HFFc6 (cell line): ENCODE measurements around the gene RIOX2. TPM values are rescaled to one million over a fixed set of nuclear protein-coding genes. Genes with fewer than 3 reads are reported as not detected.

Experiments
- DNase-seq: peaks from one replicate; pipeline ENCODE4 v3.0.0-alpha.2; 2018
- H3K27ac Mint-ChIP-seq: 2 replicates; pipeline ENCODE4 v1.8.0; 2020; ENCODE audit warnings: mild to moderate bottlenecking, mixed read lengths
- H3K27me3 Mint-ChIP-seq: 2 replicates; pipeline ENCODE4 v1.8.0; 2021; ENCODE audit warnings: mild to moderate bottlenecking, moderate library complexity, mixed read lengths; ENCODE audit not compliant: insufficient read depth
- H3K36me3 Mint-ChIP-seq: 2 replicates; pipeline ENCODE4 v1.8.0; 2021; ENCODE audit warnings: low read depth, mixed read lengths
- H3K4me1 Mint-ChIP-seq: 2 replicates; pipeline ENCODE4 v1.8.0; 2020; ENCODE audit warnings: low read depth, mixed read lengths
- H3K4me3 Mint-ChIP-seq: 2 replicates; pipeline ENCODE4 v1.8.0; 2020; ENCODE audit warnings: mild to moderate bottlenecking, moderate library complexity, mixed read lengths
- H3K9me3 Mint-ChIP-seq: 2 replicates; pipeline ENCODE4 v1.8.0; 2020; ENCODE audit warnings: mild to moderate bottlenecking, mixed read lengths
- CTCF ChIP-seq: fragments of 200-600 bp; sonication (generic); IDR thresholded peaks from 2 replicates; pipeline ENCODE4 v1.5.0; 2021; ENCODE audit warnings: antibody characterized with exemption, mild to moderate bottlenecking
- total RNA-seq, 6 experiments: library from RNA; stranded (reverse); fragmentation: NEBNext Ultra II Directional; extraction: Animal tissue kit (Norgen Biotek cat#: 25700); gene quantifications; 2 replicates in 1 of 6; 3 replicates in 5 of 6; pipeline ENCODE4 v1.2.3, GENCODE V29; 2021

The RIOX2 gene
- total RNA-seq, 6 experiments from 2014 or later = 27.3 to 38.4 (median 31.3) TPM

DNA sequence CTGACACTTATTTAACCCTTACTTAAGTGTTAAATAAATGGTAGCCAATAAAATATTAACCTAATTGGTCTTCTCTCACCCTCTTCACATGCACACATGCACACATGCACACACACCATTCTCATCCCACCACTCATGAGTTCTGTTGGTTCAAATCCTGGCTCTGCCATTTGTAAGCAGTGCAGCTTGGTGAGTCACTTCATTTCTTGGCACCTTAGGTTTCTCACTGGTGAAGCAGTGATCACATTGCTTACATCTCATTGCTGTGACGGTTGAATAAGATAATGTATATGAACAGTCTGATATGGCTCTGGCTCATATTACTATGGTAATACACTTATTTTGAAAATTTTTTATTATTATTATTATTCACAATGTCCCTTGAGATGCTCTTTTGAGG lies 33.8 kb downstream of the RIOX2 start:
- Mint-ChIP-seq H3K27me3 (no peaks in the 10 kb centered on the region; the same call in 1 of the 2 replicates), H3K4me3 (no peak overlapping the region)
- DNase-seq = no peak

GRCh38 chr3:97937205-97937604 lies 35.0 kb downstream of the RIOX2 start:
- no peak for DNase-seq
- Mint-ChIP-seq H3K4me3 (no peak overlapping the region), H3K36me3 (peaks cover 11% of the 10 kb centered on the region), H3K27me3 (no peaks in the 10 kb centered on the region; the same call in 1 of the 2 replicates), H3K9me3 (no peaks in the 10 kb centered on the region), H3K4me1 (peaks cover 7% of the 10 kb centered on the region; the same call in 1 of the 2 replicates), H3K27ac (no peak overlapping the region)
- TF ChIP-seq CTCF = no peak

More for the DNA sequence above, 33.8 kb downstream of the RIOX2 start:
- no peaks in the 10 kb centered on the region for H3K9me3 Mint-ChIP-seq
- peaks cover 11% of the 10 kb centered on the region for H3K36me3 Mint-ChIP-seq
- TF ChIP-seq CTCF = no peak
- H3K4me1 Mint-ChIP-seq = peaks cover 7% of the 10 kb centered on the region; the same call in 1 of the 2 replicates
- H3K27ac Mint-ChIP-seq = no peak overlapping the region

GRCh38 chr3:97935842-97936241 lies 36.4 kb downstream of the RIOX2 start:
- H3K9me3 Mint-ChIP-seq = no peaks in the 10 kb centered on the region
- no peak overlapping the region for H3K4me3 Mint-ChIP-seq
- H3K36me3 Mint-ChIP-seq = peaks cover 18% of the 10 kb centered on the region
- no peak for DNase-seq
- peaks cover 7% of the 10 kb centered on the region; the same call in 1 of the 2 replicates for H3K4me1 Mint-ChIP-seq
- peak overlapping the region; percentile 20; the same call in 1 of the 2 replicates for H3K27ac Mint-ChIP-seq
- H3K27me3 Mint-ChIP-seq = no peaks in the 10 kb centered on the region; the same call in 1 of the 2 replicates
- no peak for TF ChIP-seq CTCF

DNA sequence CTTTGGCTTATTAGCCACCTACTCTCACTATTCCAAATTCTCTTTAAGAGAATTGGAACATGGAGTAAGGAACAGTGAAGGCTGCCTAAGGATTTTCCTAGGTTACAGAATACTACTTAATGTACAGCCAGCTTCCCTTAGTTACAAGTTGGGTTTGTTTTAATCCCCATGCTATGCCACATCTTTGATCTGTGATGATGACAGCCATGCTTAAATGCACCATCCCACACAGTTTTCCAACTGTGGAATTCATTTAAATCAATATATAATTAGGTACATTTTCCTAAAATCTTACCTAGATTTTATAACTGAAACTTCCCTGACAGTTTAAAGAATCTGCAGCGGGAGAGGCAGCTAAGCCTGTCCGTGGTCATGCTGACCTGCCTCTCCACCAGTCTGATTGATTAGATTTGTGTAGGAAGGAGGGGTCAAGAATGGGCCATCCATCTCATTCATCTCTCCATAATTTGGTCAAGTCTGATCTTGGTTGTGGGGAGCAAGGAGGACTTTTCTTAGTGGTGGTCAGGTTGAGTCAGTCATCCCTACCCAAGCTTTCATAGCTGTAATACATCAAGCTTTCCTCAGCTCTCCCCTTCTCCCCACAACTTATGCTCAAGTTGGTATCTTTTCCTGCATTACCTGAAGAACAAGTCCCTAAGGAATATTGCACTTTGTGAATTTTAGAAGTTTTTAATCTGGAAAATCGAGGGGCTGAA lies 37.1 kb downstream of the RIOX2 start:
- no peak overlapping the region for H3K4me3 Mint-ChIP-seq
- H3K9me3 Mint-ChIP-seq = no peaks in the 10 kb centered on the region
- peaks cover 25% of the 10 kb centered on the region for H3K36me3 Mint-ChIP-seq
- H3K27ac Mint-ChIP-seq = no peak overlapping the region
- H3K4me1 Mint-ChIP-seq = peaks cover 7% of the 10 kb centered on the region; the same call in 1 of the 2 replicates
- TF ChIP-seq CTCF = no peak
- H3K27me3 Mint-ChIP-seq = no peaks in the 10 kb centered on the region; the same call in 1 of the 2 replicates
- DNase-seq = no peak

GRCh38 chr3:97932387-97932801 lies 39.8 kb downstream of the RIOX2 start:
- H3K27ac Mint-ChIP-seq = peak overlapping the region; percentile 16; the same call in 1 of the 2 replicates
- peaks cover 13% of the 10 kb centered on the region for H3K4me1 Mint-ChIP-seq
- TF ChIP-seq CTCF = no peak
- H3K36me3 Mint-ChIP-seq = peaks cover 23% of the 10 kb centered on the region
- no peak for DNase-seq
- H3K27me3 Mint-ChIP-seq = peaks cover 2% of the 10 kb centered on the region; the same call in 1 of the 2 replicates
- H3K4me3 Mint-ChIP-seq = no peak overlapping the region
- H3K9me3 Mint-ChIP-seq = no peaks in the 10 kb centered on the region
